NCI-H345 treated with DMSO at 0.1 percent for 48 hours (cell line): ENCODE data around the gene ACOX3.
"Not testable (repeated sequence)": the region's sequence is repeated elsewhere in the genome, so short reads cannot be mapped to it uniquely, and the experiment has no call there.

Experiments used
- DNase-seq: peaks from one replicate; lab custom pipeline; 2025; ENCODE audit not compliant: unreplicated experiment; lab: John Stamatoyannopoulos, UW

Gene ACOX3

GRCh38 chr4:8342651-8343261 is 97.8 kb downstream of the ACOX3 start:
- DNase-seq: no peak

GRCh38 chr4:8341691-8342090 is 98.8 kb downstream of the ACOX3 start:
- no peak for DNase-seq

GRCh38 chr4:8341281-8341680 is 99.2 kb downstream of the ACOX3 start:
- not testable (repeated sequence) for DNase-seq

GRCh38 chr4:8340781-8341241 is 99.7 kb downstream of the ACOX3 start:
- DNase-seq: no peak

GRCh38 chr4:8338351-8338961 is 102.1 kb downstream of the ACOX3 start:
- DNase-seq: no peak

GRCh38 chr4:8336412-8337075 is 104.0 kb downstream of the ACOX3 start:
- DNase-seq: no peak

GRCh38 chr4:8335848-8336247 is 104.7 kb downstream of the ACOX3 start:
- no peak for DNase-seq

- no peak for DNase-seq
Measured at GRCh38 chr4:8334786-8335460, 105.6 kb downstream of the ACOX3 start.

GRCh38 chr4:8333726-8334460 is 106.6 kb downstream of the ACOX3 start:
- no peak for DNase-seq

- DNase-seq: no peak
Measured at GRCh38 chr4:8332891-8333331, 107.6 kb downstream of the ACOX3 start.

GRCh38 chr4:8332038-8332857 is 108.3 kb downstream of the ACOX3 start:
- no peak for DNase-seq

- DNase-seq: no peak
Measured at GRCh38 chr4:8331575-8331955, 109.0 kb downstream of the ACOX3 start.

GRCh38 chr4:8330821-8331574 is 109.5 kb downstream of the ACOX3 start:
- no peak for DNase-seq

GRCh38 chr4:8329859-8330761 is 110.4 kb downstream of the ACOX3 start:
- DNase-seq: no peak

- DNase-seq: no peak
Measured at GRCh38 chr4:8329560-8329858, 111.0 kb downstream of the ACOX3 start.

- DNase-seq: no peak
Measured at GRCh38 chr4:8328866-8329559, 111.5 kb downstream of the ACOX3 start.

- DNase-seq: no peak
Measured at GRCh38 chr4:8328456-8328855, 112.1 kb downstream of the ACOX3 start.

- DNase-seq: no peak
Measured at GRCh38 chr4:8326206-8326605, 114.3 kb downstream of the ACOX3 start.
